GM19467 (cell line): Measurements from ENCODE around the gene CREBBP.

ENCODE experiments used
- ATAC-seq: cut with Tn5 transposase; IDR thresholded peaks from one replicate; pipeline ENCODE4 v1.9.1; 2021; ENCODE audit warnings: mild to moderate bottlenecking, moderate library complexity; ENCODE audit not compliant: unreplicated experiment

Gene CREBBP

DNA sequence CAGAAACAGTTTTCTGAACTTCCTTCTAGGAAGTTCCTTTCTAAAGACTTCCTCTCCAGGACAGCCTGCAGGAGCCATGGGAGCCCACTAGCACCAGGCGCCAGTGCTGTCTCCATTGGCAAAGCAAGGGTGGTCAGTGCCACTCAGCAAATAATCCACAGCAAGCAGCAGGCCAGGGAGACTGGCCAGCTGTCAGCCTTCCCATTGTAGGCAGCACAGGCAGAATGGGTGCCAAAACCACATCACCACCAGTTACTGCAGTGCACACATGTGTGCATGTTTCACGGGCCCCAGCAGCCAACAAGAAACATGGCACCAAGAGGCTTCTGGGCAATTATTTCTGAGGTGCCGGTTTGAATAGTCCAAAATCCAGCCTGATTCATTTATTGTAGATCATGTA is 199.3 kb downstream of the CREBBP start:
- ATAC-seq = no peak

DNA sequence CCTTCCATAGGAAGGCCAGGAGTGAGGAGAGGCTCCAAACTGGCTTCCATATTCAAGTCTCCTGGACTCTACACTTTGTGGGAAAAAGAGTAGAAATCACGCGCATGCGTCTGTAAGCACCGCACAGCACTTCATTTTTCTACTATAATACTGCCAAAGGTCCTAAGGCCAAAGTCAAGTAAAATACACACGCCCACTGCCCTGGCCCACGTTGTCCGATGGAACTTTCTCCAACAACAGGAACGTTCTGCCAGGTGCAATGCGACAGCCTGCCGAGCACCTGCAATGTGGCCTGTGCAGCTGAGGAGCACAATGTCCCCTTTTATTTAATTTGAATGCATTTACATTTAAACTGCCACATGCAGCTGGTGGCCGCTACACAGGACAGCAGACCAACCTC is 202.5 kb downstream of the CREBBP start:
- ATAC-seq = no peak

DNA sequence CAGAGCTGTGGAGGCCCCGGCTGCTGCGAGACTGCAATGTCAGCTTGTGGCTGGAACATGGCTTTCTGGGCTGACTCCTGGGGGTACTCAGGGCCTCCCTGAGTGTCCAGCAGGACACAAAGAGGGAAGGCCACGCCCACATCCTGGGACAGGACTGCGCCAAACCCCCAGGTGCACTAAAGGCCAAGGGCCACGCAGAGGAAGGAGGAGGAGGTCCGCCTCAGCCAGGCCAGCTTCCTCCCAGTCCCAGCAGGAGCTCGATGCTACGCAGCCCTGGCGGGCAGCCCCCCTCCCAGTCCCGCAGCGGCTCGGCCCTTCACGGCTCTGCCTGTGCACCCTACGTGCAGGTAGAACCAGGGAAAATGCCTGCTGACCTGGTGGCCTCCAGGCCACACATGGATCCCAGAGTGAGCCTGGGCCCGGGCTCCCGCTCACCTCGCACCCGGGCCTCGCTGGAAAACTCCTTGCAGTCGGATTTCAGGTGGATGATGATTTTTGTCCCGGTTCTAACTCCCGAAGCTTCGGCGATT is 204.8 kb downstream of the CREBBP start:
- no peak for ATAC-seq
